ENCODE results near the gene TMEM260. TPM values are rescaled to one million over a fixed set of nuclear protein-coding genes. Genes with fewer than 3 reads are reported as not detected.

The TMEM260 gene
- total and polyA plus RNA-seq, 2 donors (not counting 3 experiments of a cell fraction or from before 2014, with no cell fraction given) = 9.1 to 16.2 TPM

DNA sequence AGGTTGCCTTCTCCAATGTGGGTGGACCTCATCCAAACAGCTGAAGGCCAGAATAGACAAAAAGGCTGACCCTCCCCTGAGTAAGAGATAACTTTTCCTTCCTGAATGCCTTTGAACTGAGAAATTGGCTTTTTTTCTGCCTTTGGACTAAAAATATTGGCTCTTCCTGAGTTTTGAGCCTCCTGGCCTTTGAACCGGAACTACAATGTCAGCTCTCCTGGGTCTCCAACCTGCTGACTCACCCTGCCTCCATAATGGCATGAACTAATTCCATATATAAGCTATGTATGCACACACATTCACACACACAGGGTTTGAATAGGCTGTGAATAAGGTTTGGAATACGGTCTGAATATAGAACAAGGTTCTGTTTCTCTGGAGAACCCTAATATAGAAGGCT is 39.7 kb upstream of the TMEM260 start:
- H3K4me2 ChIP-seq (ENCODE audit: insufficient read depth, low read length) = no peak overlapping the region
- POLR2A ChIA-PET = no interaction called here

DNA sequence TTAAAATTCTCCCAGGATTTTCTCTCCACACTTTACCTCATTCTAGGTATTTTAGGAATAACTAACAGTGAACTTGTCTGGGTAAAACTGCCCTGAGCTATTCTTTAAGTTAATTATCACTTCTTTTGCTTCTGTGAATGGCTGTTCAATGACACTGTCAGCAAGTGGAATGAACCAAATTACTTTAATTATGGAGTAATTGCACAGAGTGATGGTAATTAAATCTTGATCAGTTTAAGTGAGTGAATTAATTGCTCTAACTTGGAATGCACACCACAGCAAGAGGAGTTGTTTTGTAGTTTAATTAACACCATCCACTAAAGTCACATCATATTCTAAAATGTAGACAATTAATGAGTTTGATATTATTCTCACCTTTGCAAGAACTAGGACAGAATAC is 36.2 kb upstream of the TMEM260 start:
- Histone ChIP-seq H3K9me3 (replicated peaks; ENCODE audit: control insufficient read depth, insufficient read depth, low read length) (no peaks in the 10 kb centered on the region), H3K4me2 (ENCODE audit: insufficient read depth, low read length) (no peak overlapping the region), H3K4me3 (replicated peaks in 1 of 3; ENCODE audit: insufficient read depth in 1 of 3, low read depth in 1 of 3, low read length in 3 of 3) (no peak overlapping the region), H2AFZ (ENCODE audit: low read depth, low read length) (no peak overlapping the region), H3K9me1 (replicated peaks; ENCODE audit: control insufficient read depth, extremely low read depth, insufficient read depth, low read length) (no peaks in the 10 kb centered on the region), H4K20me1 (replicated peaks; ENCODE audit: control insufficient read depth, extremely low read depth, insufficient read depth, low read length) (no peaks in the 10 kb centered on the region), H3K79me2 (ENCODE audit: control insufficient read depth, insufficient read depth, low read length) (no peaks in the 10 kb centered on the region), H3K36me3 (ENCODE audit: control insufficient read depth in 2 of 2, extremely low read depth in 1 of 2, insufficient read depth in 2 of 2, low read length in 2 of 2) (no peaks in the 10 kb centered on the region), H3K27me3 (ENCODE audit: control insufficient read depth in 2 of 2, insufficient read depth in 2 of 2, low read length in 2 of 2) (peaks cover 0 to 2% of the 10 kb centered on the region in 2 experiments), H3K9ac (replicated peaks; ENCODE audit: extremely low read depth, insufficient read depth, low read length) (no peak overlapping the region), H3K27ac (ENCODE audit: insufficient read depth, low read depth, low read length) (no peak overlapping the region), H3K4me1 (ENCODE audit: control insufficient read depth, extremely low read depth, insufficient read depth, low read length) (no peaks in the 10 kb centered on the region)
- dilution Hi-C loops (cut with MboI; ENCODE audit: extremely low pct_ligation_motif_present, low sequenced_read_pairs) (no loop called here), intact Hi-C loops (cut with micrococcal nuclease) (no loop called here)
- TF ChIP-seq EZH2 (IDR thresholded peaks at IDR 0.05; ENCODE audit: borderline replicate concordance, low read depth, low read length, severe bottlenecking) (no peak), POLR2A (IDR thresholded peaks at IDR 0.05; ENCODE audit: low read depth, low read length) (no peak), FOS (IDR thresholded peaks at IDR 0.05; ENCODE audit: borderline replicate concordance, insufficient read depth, low read length) (no peak), GATA2 (IDR thresholded peaks at IDR 0.05; ENCODE audit: insufficient read depth, insufficient read length, low read depth, low read length) (no peak), MYC (IDR thresholded peaks at IDR 0.05; ENCODE audit: low read depth, low read length) (no peak), JUN (IDR thresholded peaks at IDR 0.05; ENCODE audit: borderline replicate concordance, insufficient read depth, insufficient read length, low read depth) (no peak), POLR2AphosphoS5 (IDR thresholded peaks at IDR 0.05; ENCODE audit: insufficient read depth, low read depth, low read length) (no peak)
- TF ChIP-seq, protein P1, sequence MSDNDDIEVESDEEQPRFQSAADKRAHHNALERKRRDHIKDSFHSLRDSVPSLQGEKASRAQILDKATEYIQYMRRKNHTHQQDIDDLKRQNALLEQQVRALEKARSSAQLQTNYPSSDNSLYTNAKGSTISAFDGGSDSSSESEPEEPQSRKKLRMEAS (IDR thresholded peaks at IDR 0.05; ENCODE audit: insufficient read depth, insufficient read length) = no peak
- TF ChIP-seq, protein P2, sequence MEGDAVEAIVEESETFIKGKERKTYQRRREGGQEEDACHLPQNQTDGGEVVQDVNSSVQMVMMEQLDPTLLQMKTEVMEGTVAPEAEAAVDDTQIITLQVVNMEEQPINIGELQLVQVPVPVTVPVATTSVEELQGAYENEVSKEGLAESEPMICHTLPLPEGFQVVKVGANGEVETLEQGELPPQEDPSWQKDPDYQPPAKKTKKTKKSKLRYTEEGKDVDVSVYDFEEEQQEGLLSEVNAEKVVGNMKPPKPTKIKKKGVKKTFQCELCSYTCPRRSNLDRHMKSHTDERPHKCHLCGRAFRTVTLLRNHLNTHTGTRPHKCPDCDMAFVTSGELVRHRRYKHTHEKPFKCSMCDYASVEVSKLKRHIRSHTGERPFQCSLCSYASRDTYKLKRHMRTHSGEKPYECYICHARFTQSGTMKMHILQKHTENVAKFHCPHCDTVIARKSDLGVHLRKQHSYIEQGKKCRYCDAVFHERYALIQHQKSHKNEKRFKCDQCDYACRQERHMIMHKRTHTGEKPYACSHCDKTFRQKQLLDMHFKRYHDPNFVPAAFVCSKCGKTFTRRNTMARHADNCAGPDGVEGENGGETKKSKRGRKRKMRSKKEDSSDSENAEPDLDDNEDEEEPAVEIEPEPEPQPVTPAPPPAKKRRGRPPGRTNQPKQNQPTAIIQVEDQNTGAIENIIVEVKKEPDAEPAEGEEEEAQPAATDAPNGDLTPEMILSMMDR (IDR thresholded peaks at IDR 0.05; ENCODE audit: extremely low read depth in 1 of 2, insufficient read depth in 1 of 2, low read depth in 1 of 2, low read length in 2 of 2) = no peak
- no peak for DNase-seq (ENCODE audit: low read depth, low spot score)
- POLR2A ChIA-PET = no interaction called here
- CTCF ChIA-PET = interaction anchor here (1.0 kb wide), 1 partner anchor 9 kb away, joined by 3 read pairs; no protein-coding TSS in a partner anchor
- FAIRE-seq = no peak
- BruUV-seq (replicated peaks) = no TSS peak

More for the DNA sequence above, 39.7 kb upstream of the TMEM260 start:
- intact Hi-C loops (cut with micrococcal nuclease) = no loop called here
- H3K9ac ChIP-seq (replicated peaks; ENCODE audit: extremely low read depth, insufficient read depth, low read length) = no peak overlapping the region
- CTCF ChIA-PET = no interaction called here
- no peak for FAIRE-seq
- no peaks in the 10 kb centered on the region for H3K27me3 ChIP-seq (ENCODE audit: control insufficient read depth in 2 of 2, insufficient read depth in 2 of 2, low read length in 2 of 2)
- H3K9me3 ChIP-seq (replicated peaks; ENCODE audit: control insufficient read depth, insufficient read depth, low read length) = no peaks in the 10 kb centered on the region
- no peaks in the 10 kb centered on the region for H3K9me1 ChIP-seq (replicated peaks; ENCODE audit: control insufficient read depth, extremely low read depth, insufficient read depth, low read length)
- no TSS peak for BruUV-seq (replicated peaks)
- no peak overlapping the region for H3K4me3 ChIP-seq (replicated peaks in 1 of 3; ENCODE audit: insufficient read depth in 1 of 3, low read depth in 1 of 3, low read length in 3 of 3)
- no peak for DNase-seq (ENCODE audit: low read depth, low spot score)
- H2AFZ ChIP-seq (ENCODE audit: low read depth, low read length) = no peak overlapping the region
- TF ChIP-seq, protein P2 (IDR thresholded peaks at IDR 0.05; ENCODE audit: extremely low read depth in 1 of 2, insufficient read depth in 1 of 2, low read depth in 1 of 2, low read length in 2 of 2) = no peak
- no peak for TF ChIP-seq POLR2A (IDR thresholded peaks at IDR 0.05; ENCODE audit: low read depth, low read length)
- no peak for TF ChIP-seq GATA2 (IDR thresholded peaks at IDR 0.05; ENCODE audit: insufficient read depth, insufficient read length, low read depth, low read length)
- TF ChIP-seq, protein P1 (IDR thresholded peaks at IDR 0.05; ENCODE audit: insufficient read depth, insufficient read length) = no peak
- no peaks in the 10 kb centered on the region for H4K20me1 ChIP-seq (replicated peaks; ENCODE audit: control insufficient read depth, extremely low read depth, insufficient read depth, low read length)
- H3K36me3 ChIP-seq (ENCODE audit: control insufficient read depth in 2 of 2, extremely low read depth in 1 of 2, insufficient read depth in 2 of 2, low read length in 2 of 2) = no peaks in the 10 kb centered on the region
- no peak overlapping the region for H3K27ac ChIP-seq (ENCODE audit: insufficient read depth, low read depth, low read length)
- dilution Hi-C loops (cut with MboI; ENCODE audit: extremely low pct_ligation_motif_present, low sequenced_read_pairs) = no loop called here
- H3K79me2 ChIP-seq (ENCODE audit: control insufficient read depth, insufficient read depth, low read length) = no peaks in the 10 kb centered on the region
- no peaks in the 10 kb centered on the region for H3K4me1 ChIP-seq (ENCODE audit: control insufficient read depth, extremely low read depth, insufficient read depth, low read length)
